Measurements from ENCODE around the gene EDARADD.

- TF ChIP-seq, protein P1, sequence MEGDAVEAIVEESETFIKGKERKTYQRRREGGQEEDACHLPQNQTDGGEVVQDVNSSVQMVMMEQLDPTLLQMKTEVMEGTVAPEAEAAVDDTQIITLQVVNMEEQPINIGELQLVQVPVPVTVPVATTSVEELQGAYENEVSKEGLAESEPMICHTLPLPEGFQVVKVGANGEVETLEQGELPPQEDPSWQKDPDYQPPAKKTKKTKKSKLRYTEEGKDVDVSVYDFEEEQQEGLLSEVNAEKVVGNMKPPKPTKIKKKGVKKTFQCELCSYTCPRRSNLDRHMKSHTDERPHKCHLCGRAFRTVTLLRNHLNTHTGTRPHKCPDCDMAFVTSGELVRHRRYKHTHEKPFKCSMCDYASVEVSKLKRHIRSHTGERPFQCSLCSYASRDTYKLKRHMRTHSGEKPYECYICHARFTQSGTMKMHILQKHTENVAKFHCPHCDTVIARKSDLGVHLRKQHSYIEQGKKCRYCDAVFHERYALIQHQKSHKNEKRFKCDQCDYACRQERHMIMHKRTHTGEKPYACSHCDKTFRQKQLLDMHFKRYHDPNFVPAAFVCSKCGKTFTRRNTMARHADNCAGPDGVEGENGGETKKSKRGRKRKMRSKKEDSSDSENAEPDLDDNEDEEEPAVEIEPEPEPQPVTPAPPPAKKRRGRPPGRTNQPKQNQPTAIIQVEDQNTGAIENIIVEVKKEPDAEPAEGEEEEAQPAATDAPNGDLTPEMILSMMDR (IDR thresholded peaks at IDR 0.05) = no peak
- TF ChIP-seq POLR2A (IDR thresholded peaks at IDR 0.05) (no peak), POLR2AphosphoS5 (IDR thresholded peaks at IDR 0.05) (no peak)
Measured at GRCh38 chr1:236484310-236484971, 90.4 kb downstream of the EDARADD start.
